ENCODE measurements around the gene LRRC47.
"Not testable (repeated sequence)": the region's sequence is repeated elsewhere in the genome, so short reads cannot be mapped to it uniquely, and the experiment has no call there.

The LRRC47 gene

GRCh38 chr1:3814065-3814464 lies 17.8 kb upstream of the LRRC47 start:
- no peak overlapping the region for H3K4ac ChIP-seq (ENCODE audit: low read length)
- DNase-seq (ENCODE audit: low spot score) = no peak
- H4K8ac ChIP-seq (ENCODE audit: low read depth, low read length) = peak overlapping the region; percentile 96
- no peak overlapping the region for H3K9ac ChIP-seq (ENCODE audit: low read depth, low read length, poor library complexity)
- H3K14ac ChIP-seq (ENCODE audit: low read length) = no peak overlapping the region
- no CpG with 5 or more reads among the region's 2 CpGs for WGBS, 2 donors (ENCODE audit: extremely low coverage in 2 of 2, insufficient read length in 2 of 2, insufficient replicate concordance in 1 of 2)
- peaks cover 0 to 2% of the 10 kb centered on the region in 2 donors for H3K9me3 ChIP-seq (replicated peaks in 1 of 2; ENCODE audit: control insufficient read depth in 2 of 2, insufficient read depth in 1 of 2, low read depth in 1 of 2, low read length in 2 of 2)
- no peak overlapping the region for H3K23ac ChIP-seq (ENCODE audit: low read depth, low read length, poor library complexity)
- no peaks in the 10 kb centered on the region for H3K27me3 ChIP-seq (ENCODE audit: control insufficient read depth in 3 of 3, insufficient read depth in 3 of 3, low read depth in 1 of 3, low read length in 3 of 3)
- no peak overlapping the region for H3K27ac ChIP-seq (replicated peaks; ENCODE audit: low read length)
- peaks cover 6 to 16% of the 10 kb centered on the region in 2 donors for H3K36me3 ChIP-seq (replicated peaks in 1 of 2; ENCODE audit: control insufficient read depth in 2 of 2, insufficient read depth in 2 of 2, low read length in 2 of 2)
- H3K4me1 ChIP-seq (ENCODE audit: control insufficient read depth in 2 of 2, insufficient read depth in 1 of 2, low read depth in 1 of 2, low read length in 2 of 2) = peaks cover 2 to 5% of the 10 kb centered on the region in 2 donors
- H2BK120ac ChIP-seq (ENCODE audit: low read depth, low read length) = no peak overlapping the region
- H3K79me1 ChIP-seq (ENCODE audit: low read depth, low read length) = no peaks in the 10 kb centered on the region
- H3K4me2 ChIP-seq (ENCODE audit: insufficient read depth, low read length, poor library complexity, severe bottlenecking) = no peak overlapping the region
- no peak overlapping the region for H2AFZ ChIP-seq (ENCODE audit: low read length)
- H2BK15ac ChIP-seq (ENCODE audit: low read length) = no peak overlapping the region
- no peak overlapping the region for H4K91ac ChIP-seq (ENCODE audit: low read depth, low read length, poor library complexity)
- H2BK5ac ChIP-seq (ENCODE audit: low read length) = no peak overlapping the region
- H2AK5ac ChIP-seq (ENCODE audit: low read depth, low read length) = no peak overlapping the region
- no peak overlapping the region for H2BK12ac ChIP-seq (ENCODE audit: low read length)
- H3K18ac ChIP-seq (ENCODE audit: low read length) = no peak overlapping the region
- H3K4me3 ChIP-seq (ENCODE audit: low read length in 2 of 2) = no peak overlapping the region

- Histone ChIP-seq H2BK15ac (ENCODE audit: low read length) (no peak overlapping the region), H3K23ac (ENCODE audit: low read depth, low read length, poor library complexity) (no peak overlapping the region), H2AK5ac (ENCODE audit: low read depth, low read length) (no peak overlapping the region), H3K27ac (replicated peaks; ENCODE audit: low read length) (no peak overlapping the region), H3K14ac (ENCODE audit: low read length) (no peak overlapping the region), H3K18ac (ENCODE audit: low read length) (peak overlapping the region; percentile 39), H3K4me1 (ENCODE audit: control insufficient read depth in 2 of 2, insufficient read depth in 1 of 2, low read depth in 1 of 2, low read length in 2 of 2) (peaks cover 0 to 5% of the 10 kb centered on the region in 2 donors), H3K9me3 (replicated peaks in 1 of 2; ENCODE audit: control insufficient read depth in 2 of 2, insufficient read depth in 1 of 2, low read depth in 1 of 2, low read length in 2 of 2) (peaks cover 2 to 7% of the 10 kb centered on the region in 2 donors), H3K36me3 (replicated peaks in 1 of 2; ENCODE audit: control insufficient read depth in 2 of 2, insufficient read depth in 2 of 2, low read length in 2 of 2) (peaks cover 6 to 16% of the 10 kb centered on the region in 2 donors), H4K8ac (ENCODE audit: low read depth, low read length) (no peak overlapping the region), H3K79me1 (ENCODE audit: low read depth, low read length) (no peaks in the 10 kb centered on the region), H3K4ac (ENCODE audit: low read length) (no peak overlapping the region), H3K9ac (ENCODE audit: low read depth, low read length, poor library complexity) (peak overlapping the region; percentile 76), H2BK12ac (ENCODE audit: low read length) (no peak overlapping the region), H2AFZ (ENCODE audit: low read length) (peak overlapping the region; percentile 41), H3K4me3 (ENCODE audit: low read length in 2 of 2) (no peak overlapping the region), H3K27me3 (ENCODE audit: control insufficient read depth in 3 of 3, insufficient read depth in 3 of 3, low read depth in 1 of 3, low read length in 3 of 3) (no peaks in the 10 kb centered on the region), H2BK5ac (ENCODE audit: low read length) (no peak overlapping the region), H4K91ac (ENCODE audit: low read depth, low read length, poor library complexity) (no peak overlapping the region), H2BK120ac (ENCODE audit: low read depth, low read length) (no peak overlapping the region), H3K4me2 (ENCODE audit: insufficient read depth, low read length, poor library complexity, severe bottlenecking) (no peak overlapping the region)
- DNase-seq (ENCODE audit: low spot score) = no peak
- no CpG with 5 or more reads among the region's 2 CpGs for WGBS, 2 donors (ENCODE audit: extremely low coverage in 2 of 2, insufficient read length in 2 of 2, insufficient replicate concordance in 1 of 2)
These were observed 15.3 kb upstream of the LRRC47 start for GRCh38 chr1:3811595-3811911.

- H2BK12ac ChIP-seq (ENCODE audit: low read length); H3K4ac ChIP-seq (ENCODE audit: low read length); DNase-seq (ENCODE audit: low spot score); H3K9ac ChIP-seq (ENCODE audit: low read depth, low read length, poor library complexity); H2AFZ ChIP-seq (ENCODE audit: low read length); H2BK15ac ChIP-seq (ENCODE audit: low read length); H4K8ac ChIP-seq (ENCODE audit: low read depth, low read length); H2AK5ac ChIP-seq (ENCODE audit: low read depth, low read length); H4K91ac ChIP-seq (ENCODE audit: low read depth, low read length, poor library complexity); H3K18ac ChIP-seq (ENCODE audit: low read length); H3K9me3 ChIP-seq (replicated peaks in 1 of 2; ENCODE audit: control insufficient read depth in 2 of 2, insufficient read depth in 1 of 2, low read depth in 1 of 2, low read length in 2 of 2); H3K27ac ChIP-seq (replicated peaks; ENCODE audit: low read length); H3K4me2 ChIP-seq (ENCODE audit: insufficient read depth, low read length, poor library complexity, severe bottlenecking); H3K4me1 ChIP-seq (ENCODE audit: control insufficient read depth in 2 of 2, insufficient read depth in 1 of 2, low read depth in 1 of 2, low read length in 2 of 2); H3K27me3 ChIP-seq (ENCODE audit: control insufficient read depth in 3 of 3, insufficient read depth in 3 of 3, low read depth in 1 of 3, low read length in 3 of 3); H3K23ac ChIP-seq (ENCODE audit: low read depth, low read length, poor library complexity); H2BK120ac ChIP-seq (ENCODE audit: low read depth, low read length); H2BK5ac ChIP-seq (ENCODE audit: low read length); H3K4me3 ChIP-seq (ENCODE audit: low read length in 2 of 2); H3K79me1 ChIP-seq (ENCODE audit: low read depth, low read length); H3K14ac ChIP-seq (ENCODE audit: low read length): not testable (repeated sequence)
- no CpG with 5 or more reads among the region's 9 CpGs for WGBS, 2 donors (ENCODE audit: extremely low coverage in 2 of 2, insufficient read length in 2 of 2, insufficient replicate concordance in 1 of 2)
- H3K36me3 ChIP-seq (replicated peaks in 1 of 2; ENCODE audit: control insufficient read depth in 2 of 2, insufficient read depth in 2 of 2, low read length in 2 of 2) = peaks cover 5 to 12% of the 10 kb centered on the region in 2 donors
These were observed 14.0 kb upstream of the LRRC47 start for GRCh38 chr1:3810149-3810761.

GRCh38 chr1:3809680-3810079 lies 13.4 kb upstream of the LRRC47 start:
- no peak overlapping the region for H2BK120ac ChIP-seq (ENCODE audit: low read depth, low read length)
- no peak overlapping the region for H2AFZ ChIP-seq (ENCODE audit: low read length)
- H4K91ac ChIP-seq (ENCODE audit: low read depth, low read length, poor library complexity) = no peak overlapping the region
- H3K27me3 ChIP-seq (ENCODE audit: control insufficient read depth in 3 of 3, insufficient read depth in 3 of 3, low read depth in 1 of 3, low read length in 3 of 3) = no peaks in the 10 kb centered on the region
- no peak overlapping the region for H2BK12ac ChIP-seq (ENCODE audit: low read length)
- H2AK5ac ChIP-seq (ENCODE audit: low read depth, low read length) = no peak overlapping the region
- H4K8ac ChIP-seq (ENCODE audit: low read depth, low read length) = no peak overlapping the region
- no peak overlapping the region for H3K4me3 ChIP-seq (ENCODE audit: low read length in 2 of 2)
- no peak overlapping the region for H3K23ac ChIP-seq (ENCODE audit: low read depth, low read length, poor library complexity)
- no CpG with 5 or more reads among the region's 7 CpGs for WGBS, 2 donors (ENCODE audit: extremely low coverage in 2 of 2, insufficient read length in 2 of 2, insufficient replicate concordance in 1 of 2)
- peaks cover 0 to 5% of the 10 kb centered on the region in 2 donors for H3K4me1 ChIP-seq (ENCODE audit: control insufficient read depth in 2 of 2, insufficient read depth in 1 of 2, low read depth in 1 of 2, low read length in 2 of 2)
- no peak overlapping the region for H3K4me2 ChIP-seq (ENCODE audit: insufficient read depth, low read length, poor library complexity, severe bottlenecking)
- no peak overlapping the region for H3K4ac ChIP-seq (ENCODE audit: low read length)
- DNase-seq (ENCODE audit: low spot score) = no peak
- H2BK15ac ChIP-seq (ENCODE audit: low read length) = no peak overlapping the region
- no peak overlapping the region for H2BK5ac ChIP-seq (ENCODE audit: low read length)
- H3K27ac ChIP-seq (replicated peaks; ENCODE audit: low read length) = no peak overlapping the region
- H3K36me3 ChIP-seq (replicated peaks in 1 of 2; ENCODE audit: control insufficient read depth in 2 of 2, insufficient read depth in 2 of 2, low read length in 2 of 2) = peaks cover 0 to 7% of the 10 kb centered on the region in 2 donors
- H3K9me3 ChIP-seq (replicated peaks in 1 of 2; ENCODE audit: control insufficient read depth in 2 of 2, insufficient read depth in 1 of 2, low read depth in 1 of 2, low read length in 2 of 2) = peaks cover 2 to 7% of the 10 kb centered on the region in 2 donors
- H3K18ac ChIP-seq (ENCODE audit: low read length) = no peak overlapping the region
- H3K9ac ChIP-seq (ENCODE audit: low read depth, low read length, poor library complexity) = no peak overlapping the region
- no peaks in the 10 kb centered on the region for H3K79me1 ChIP-seq (ENCODE audit: low read depth, low read length)
- H3K14ac ChIP-seq (ENCODE audit: low read length) = no peak overlapping the region

All from neuronal stem cell (in vitro differentiated cells).